ENCODE data around the gene GNA15. TPM values are rescaled to one million over a fixed set of nuclear protein-coding genes. Genes with fewer than 3 reads are reported as not detected.
A peak's percentile ranks its signal among the peaks of the same experiment; 100 is the strongest.

GNA15 gene
- total and polyA plus RNA-seq, 9 donors: 1.2 to 4.8 (median 1.4) TPM

DNA sequence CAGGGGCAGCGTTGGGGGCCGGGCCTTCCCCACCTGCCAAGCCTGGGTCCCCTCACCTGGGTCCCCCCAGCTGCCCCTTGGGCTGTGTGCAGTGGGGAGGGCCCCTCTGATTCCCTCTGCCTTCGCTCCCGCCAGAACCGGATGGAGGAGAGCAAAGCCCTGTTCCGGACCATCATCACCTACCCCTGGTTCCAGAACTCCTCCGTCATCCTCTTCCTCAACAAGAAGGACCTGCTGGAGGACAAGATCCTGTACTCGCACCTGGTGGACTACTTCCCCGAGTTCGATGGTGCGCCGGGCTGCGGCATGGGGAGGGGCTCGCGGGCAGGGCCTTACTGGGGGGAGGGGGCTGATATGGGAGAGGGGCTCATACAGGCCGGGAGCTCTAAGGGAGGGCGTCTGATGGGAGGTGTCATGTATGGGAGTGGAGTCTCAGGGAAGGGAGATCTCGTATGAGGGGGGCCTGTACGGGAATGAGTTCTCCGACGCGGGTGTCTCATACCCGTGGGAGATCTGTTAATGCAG is 16.7 kb upstream of the GNA15 start:
- no peak overlapping the region for H3K4me3 ChIP-seq
- no peaks in the 10 kb centered on the region for H3K36me3 ChIP-seq
- intact Hi-C loops (cut with DNase I): loop anchor here in 1 of 4 donors (10.0 kb wide), 1 partner anchor 164 kb away; no protein-coding TSS in a partner anchor
- no peaks in the 10 kb centered on the region for H3K27me3 ChIP-seq
- H3K4me1 ChIP-seq (ENCODE audit: insufficient read depth): peaks cover 2% of the 10 kb centered on the region
- no peaks in the 10 kb centered on the region for H3K9me3 ChIP-seq
- TF ChIP-seq EP300 (IDR thresholded peaks at IDR 0.05): no peak
- no peak for TF ChIP-seq CTCF (IDR thresholded peaks at IDR 0.05)
- TF ChIP-seq POLR2A (IDR thresholded peaks at IDR 0.05): no peak
- no peak overlapping the region for H3K27ac ChIP-seq
- WGBS, 3 donors: 87 to 89% (median 89%) methylated on average over 23 of the region's 23 CpGs
- no peak for DNase-seq

- 86 to 88% (median 87%) methylated on average over 26 of the region's 26 CpGs for WGBS, 3 donors
- intact Hi-C loops (cut with DNase I): loop anchor here in 1 of 4 donors (10.0 kb wide), 1 partner anchor 165 kb away; no protein-coding TSS in a partner anchor
- no peak for DNase-seq
- Histone ChIP-seq H3K9me3 (no peaks in the 10 kb centered on the region), H3K4me3 (no peak overlapping the region), H3K4me1 (ENCODE audit: insufficient read depth) (peaks cover 4% of the 10 kb centered on the region), H3K36me3 (no peaks in the 10 kb centered on the region), H3K27ac (no peak overlapping the region), H3K27me3 (no peaks in the 10 kb centered on the region)
- no peak for TF ChIP-seq CTCF (IDR thresholded peaks at IDR 0.05)
- TF ChIP-seq EP300 (IDR thresholded peaks at IDR 0.05): no peak
- TF ChIP-seq POLR2A (IDR thresholded peaks at IDR 0.05): no peak
These were observed 16.0 kb upstream of the GNA15 start for GRCh38 chr19:3119693-3120380.

DNA sequence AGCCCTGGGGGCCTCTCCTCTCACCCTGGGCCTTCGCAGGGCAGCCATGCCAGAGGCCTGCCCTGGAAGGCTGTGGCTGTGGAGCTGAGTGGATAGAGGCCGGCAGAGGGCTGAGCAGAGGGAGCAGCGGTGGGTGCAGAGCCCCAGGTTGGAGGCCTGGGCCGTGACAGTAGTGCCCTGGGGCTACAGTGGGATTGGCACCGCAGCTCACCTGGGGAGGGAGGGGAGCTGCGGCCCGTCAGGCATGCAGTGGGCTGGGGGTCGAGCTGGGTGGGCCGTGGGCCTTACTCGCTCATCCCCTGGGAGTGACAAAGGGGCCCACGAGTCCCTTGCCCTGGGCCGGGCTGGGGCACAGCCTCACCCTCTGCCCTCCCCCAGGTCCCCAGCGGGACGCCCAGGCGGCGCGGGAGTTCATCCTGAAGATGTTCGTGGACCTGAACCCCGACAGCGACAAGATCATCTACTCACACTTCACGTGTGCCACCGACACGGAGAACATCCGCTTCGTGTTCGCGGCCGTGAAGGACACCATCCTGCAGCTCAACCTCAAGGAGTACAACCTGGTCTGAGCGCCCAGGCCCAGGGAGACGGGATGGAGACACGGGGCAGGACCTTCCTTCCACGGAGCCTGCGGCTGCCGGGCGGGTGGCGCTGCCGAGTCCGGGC is 15.1 kb upstream of the GNA15 start:
- Histone ChIP-seq H3K9me3 (no peaks in the 10 kb centered on the region), H3K27ac (no peak overlapping the region), H3K4me3 (no peak overlapping the region), H3K4me1 (ENCODE audit: insufficient read depth) (peaks cover 4% of the 10 kb centered on the region), H3K36me3 (no peaks in the 10 kb centered on the region), H3K27me3 (no peaks in the 10 kb centered on the region)
- TF ChIP-seq POLR2A (IDR thresholded peaks at IDR 0.05) (no peak), EP300 (IDR thresholded peaks at IDR 0.05) (no peak), CTCF (IDR thresholded peaks at IDR 0.05) (no peak)
- peak in 1 of 5 donors; percentile 25 for DNase-seq
- intact Hi-C loops (cut with DNase I): no loop called here
- WGBS, 3 donors: 88 to 90% (median 90%) methylated on average over 38 of the region's 38 CpGs

DNA sequence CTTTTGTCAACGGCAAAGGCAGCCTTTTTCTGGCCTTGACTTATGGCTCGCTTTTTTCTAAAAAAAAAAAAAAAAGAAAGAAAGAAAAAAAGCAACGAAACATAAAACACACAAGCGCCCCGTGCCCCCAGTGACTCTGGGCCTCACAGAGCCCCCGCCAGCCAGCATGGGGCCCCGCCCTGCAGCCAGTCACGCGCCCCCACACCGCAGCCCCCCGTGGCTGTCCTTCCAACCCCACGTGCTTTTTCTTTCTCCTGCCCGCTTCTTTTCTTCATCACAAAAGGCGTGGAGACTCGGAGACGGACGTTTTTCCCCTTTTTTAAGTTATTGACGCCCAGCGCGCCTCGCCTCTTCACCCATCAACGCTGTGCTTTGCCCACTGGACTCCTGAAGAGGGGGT is 14.4 kb upstream of the GNA15 start:
- H3K4me3 ChIP-seq: no peak overlapping the region
- H3K36me3 ChIP-seq: no peaks in the 10 kb centered on the region
- no peak for TF ChIP-seq EP300 (IDR thresholded peaks at IDR 0.05)
- TF ChIP-seq CTCF (IDR thresholded peaks at IDR 0.05): no peak
- TF ChIP-seq POLR2A (IDR thresholded peaks at IDR 0.05): no peak
- intact Hi-C loops (cut with DNase I): no loop called here
- no peak for DNase-seq
- no peak overlapping the region for H3K27ac ChIP-seq
- H3K4me1 ChIP-seq (ENCODE audit: insufficient read depth): peaks cover 4% of the 10 kb centered on the region
- no peaks in the 10 kb centered on the region for H3K27me3 ChIP-seq
- 82 to 86% (median 83%) methylated on average over 22 of the region's 22 CpGs for WGBS, 3 donors
- no peaks in the 10 kb centered on the region for H3K9me3 ChIP-seq
